H1 (cell line): ENCODE results near the gene CMYA5. TPM values are rescaled to one million over a fixed set of nuclear protein-coding genes. Genes with fewer than 3 reads are reported as not detected.

Source experiments
- CTCF ChIA-PET: fragments of 300-600 bp; sonication (Branson Sonifier 250); formaldehyde crosslinking; loops from one replicate; lab custom pipeline; 2021; ENCODE audit not compliant: partially characterized antibody; lab: Charles Lee
- POLR2A ChIA-PET: fragments of 300-600 bp; sonication (Branson Sonifier 250); formaldehyde crosslinking; loops from one replicate; lab custom pipeline; 2021; ENCODE audit warnings: inconsistent platforms; ENCODE audit not compliant: partially characterized antibody; lab: Charles Lee
- DNase-seq, 2 experiments: peaks; one replicate each; pipeline versions ENCODE4 v3.0.0 to v3.0.0-alpha.2; 2010 to 2022; ENCODE audit warnings: low spot score in 2 of 2, low read depth in 1 of 2, mixed read lengths in 1 of 2
- FAIRE-seq: peaks from 2 replicates; lab custom pipeline; 2011; peaks lifted over from hg19 to GRCh38; lab: Jason Lieb, UNC
- H2AFZ ChIP-seq: 2 replicates; pipeline ENCODE4 v1.8.1; 2012; ENCODE audit warnings: low read length, inconsistent platforms
- H2AK5ac ChIP-seq: 2 replicates; pipeline ENCODE4 v1.6.1; 2013; ENCODE audit warnings: low read depth, low read length
- H2BK120ac ChIP-seq: replicated peaks from 2 replicates; pipeline ENCODE3; 2013; ENCODE audit warnings: low read depth, low read length, inconsistent platforms
- H2BK12ac ChIP-seq: 2 replicates; pipeline ENCODE4 v1.6.1; 2013; ENCODE audit warnings: low read depth, low read length
- H2BK15ac ChIP-seq: 2 replicates; pipeline ENCODE4 v1.6.1; 2013; ENCODE audit warnings: low read length
- H2BK20ac ChIP-seq: 2 replicates; pipeline ENCODE4 v1.6.1; 2013; ENCODE audit warnings: low read length
- H2BK5ac ChIP-seq: 2 replicates; pipeline ENCODE4 v1.6.1; 2013; ENCODE audit warnings: low read depth, low read length
- H3K14ac ChIP-seq: 2 replicates; pipeline ENCODE4 v1.6.1; 2013; ENCODE audit warnings: inconsistent platforms; ENCODE audit not compliant: insufficient read length
- H3K18ac ChIP-seq: 2 replicates; pipeline ENCODE4 v1.6.1; 2013; ENCODE audit warnings: low read length; ENCODE audit errors: extremely low read depth
- H3K23ac ChIP-seq: 2 replicates; pipeline ENCODE4 v1.6.1; 2013; ENCODE audit warnings: inconsistent platforms; ENCODE audit not compliant: insufficient read length
- H3K23me2 ChIP-seq: 2 replicates; pipeline ENCODE4 v1.6.1; 2013; ENCODE audit warnings: low read depth, low read length
- H3K27ac ChIP-seq: 2 replicates; pipeline ENCODE4 v1.6.1; 2011; ENCODE audit warnings: low read depth, low read length, inconsistent platforms
- H3K27me3 ChIP-seq, 4 experiments: replicated peaks in 1 of 4; 1 replicate in 1 of 4; 2 replicates in 3 of 4; pipeline versions ENCODE4 v1.6.1 to v1.8.1; 2011 to 2013; ENCODE audit warnings: low read length in 3 of 4, mild to moderate bottlenecking in 3 of 4, inconsistent platforms in 2 of 4, mixed read lengths in 2 of 4, moderate library complexity in 1 of 4; ENCODE audit not compliant: control insufficient read depth in 3 of 4, insufficient read depth in 3 of 4; ENCODE audit errors: extremely low read depth in 1 of 4
- H3K36me3 ChIP-seq, 4 experiments: 2 replicates each; pipeline versions ENCODE4 v1.6.1 to v1.8.1; 2011 to 2013; ENCODE audit warnings: mild to moderate bottlenecking in 4 of 4, low read length in 3 of 4, moderate library complexity in 2 of 4, control low read depth in 1 of 4, inconsistent platforms in 1 of 4; ENCODE audit not compliant: insufficient read depth in 4 of 4, control insufficient read depth in 2 of 4
- H3K4ac ChIP-seq: replicated peaks from 2 replicates; pipeline ENCODE3; 2013; ENCODE audit warnings: low read length, low read depth, mixed read lengths, inconsistent platforms; ENCODE audit not compliant: insufficient read length
- H3K4me1 ChIP-seq, 4 experiments: replicated peaks in 1 of 4; 1 replicate in 1 of 4; 2 replicates in 3 of 4; pipeline versions ENCODE4 v1.6.1 to v1.8.1; 2011 to 2013; ENCODE audit warnings: low read length in 3 of 4, inconsistent platforms in 2 of 4, mixed read lengths in 1 of 4; ENCODE audit not compliant: insufficient read depth in 4 of 4, control insufficient read depth in 3 of 4
- H3K4me2 ChIP-seq, 2 experiments: 2 replicates each; pipeline versions ENCODE4 v1.6.1 to v1.8.1; 2011 to 2013; ENCODE audit warnings: low read depth in 2 of 2, low read length in 2 of 2, control low read depth in 1 of 2, inconsistent platforms in 1 of 2, mild to moderate bottlenecking in 1 of 2; ENCODE audit not compliant: insufficient read depth in 1 of 2
- H3K4me3 ChIP-seq, 4 experiments: fragments of 200-600, 300-600 bp in 1 of 4; sonication (generic), shearing (Covaris generic), sonication (Bioruptor Twin) in 1 of 4; 2 replicates each; pipeline versions ENCODE4 v1.5.1 to v1.8.1; 2011 to 2016; ENCODE audit warnings: low read length in 4 of 4, low read depth in 3 of 4, control low read depth in 2 of 4, inconsistent platforms in 2 of 4, mild to moderate bottlenecking in 2 of 4, mixed read lengths in 1 of 4, moderate library complexity in 1 of 4; ENCODE audit not compliant: insufficient read depth in 2 of 4; ENCODE audit errors: extremely low read depth in 1 of 4
- H3K56ac ChIP-seq: replicated peaks from 2 replicates; pipeline ENCODE3; 2013; ENCODE audit warnings: low read depth, mild to moderate bottlenecking, mixed read lengths, low read length, inconsistent platforms; ENCODE audit not compliant: insufficient read length
- H3K79me1 ChIP-seq: 2 replicates; pipeline ENCODE4 v1.6.1; 2013; ENCODE audit warnings: low read depth, low read length, control low read depth
- H3K79me2 ChIP-seq, 2 experiments: 2 replicates each; pipeline versions ENCODE4 v1.6.1 to v1.8.1; 2012 to 2013; ENCODE audit warnings: low read length in 2 of 2, mild to moderate bottlenecking in 2 of 2, inconsistent platforms in 1 of 2; ENCODE audit not compliant: insufficient read depth in 2 of 2, control insufficient read depth in 1 of 2
- H3K9ac ChIP-seq, 4 experiments: replicated peaks in 1 of 4; 1 replicate in 1 of 4; 2 replicates in 3 of 4; pipeline versions ENCODE4 v1.6.1 to v1.8.1; 2011 to 2013; ENCODE audit warnings: low read depth in 3 of 4, low read length in 3 of 4, control low read depth in 2 of 4, mild to moderate bottlenecking in 2 of 4, moderate library complexity in 2 of 4, inconsistent platforms in 1 of 4; ENCODE audit errors: extremely low read depth in 1 of 4
- H3K9me3 ChIP-seq, 2 experiments: 2 replicates each; pipeline versions ENCODE4 v1.6.1 to v1.8.1; 2012 to 2013; ENCODE audit warnings: mild to moderate bottlenecking in 2 of 2, moderate library complexity in 2 of 2, control low read depth in 1 of 2, inconsistent platforms in 1 of 2, low read depth in 1 of 2, low read length in 1 of 2, mixed read lengths in 1 of 2; ENCODE audit not compliant: insufficient read depth in 2 of 2
- H4K20me1 ChIP-seq, 2 experiments: replicated peaks in 1 of 2; 2 replicates each; pipeline versions ENCODE3 to v1.8.1; 2011 to 2013; ENCODE audit warnings: inconsistent platforms in 2 of 2, low read length in 2 of 2, mild to moderate bottlenecking in 1 of 2; ENCODE audit not compliant: insufficient read depth in 2 of 2, control insufficient read depth in 1 of 2
- H4K5ac ChIP-seq: 2 replicates; pipeline ENCODE4 v1.6.1; 2013; ENCODE audit warnings: low read length, low read depth, mixed read lengths, inconsistent platforms; ENCODE audit not compliant: insufficient read length
- H4K8ac ChIP-seq: 2 replicates; pipeline ENCODE4 v1.8.0; 2013; ENCODE audit warnings: mild to moderate bottlenecking, moderate library complexity, low read length, inconsistent platforms; ENCODE audit not compliant: insufficient read depth; ENCODE audit errors: extremely low read depth
- H4K91ac ChIP-seq: replicated peaks from 2 replicates; pipeline ENCODE3; 2013; ENCODE audit warnings: low read length, mixed read lengths, inconsistent platforms; ENCODE audit not compliant: insufficient read length
- GTF2F1 ChIP-seq: IDR thresholded peaks from 2 replicates; pipeline ENCODE4 v1.6.1; 2012; ENCODE audit warnings: low read depth, low read length, improper control_type of control experiment, borderline replicate concordance
- JUN ChIP-seq: IDR thresholded peaks from 2 replicates; pipeline ENCODE4 v1.6.1; 2011; ENCODE audit warnings: low read depth, mild to moderate bottlenecking, improper control_type of control experiment, low read length
- NANOG ChIP-seq: IDR thresholded peaks from 2 replicates; pipeline ENCODE4 v1.6.1; 2011; ENCODE audit warnings: low read length, low read depth, mild to moderate bottlenecking, inconsistent platforms; ENCODE audit not compliant: insufficient read depth, poor library complexity, severe bottlenecking
- POLR2AphosphoS5 ChIP-seq: IDR thresholded peaks from 2 replicates; pipeline ENCODE4 v1.6.1; 2011; ENCODE audit warnings: low read depth, low read length
- SIX5 ChIP-seq: IDR thresholded peaks from 2 replicates; pipeline ENCODE4 v1.6.1; 2011; ENCODE audit warnings: mild to moderate bottlenecking, low read depth, low read length
- SP1 ChIP-seq: IDR thresholded peaks from 2 replicates; pipeline ENCODE4 v1.6.1; 2011; ENCODE audit warnings: low read depth, low read length
- SP2 ChIP-seq: IDR thresholded peaks from 2 replicates; pipeline ENCODE4 v1.6.1; 2012; ENCODE audit warnings: mild to moderate bottlenecking, low read length, inconsistent platforms
- TEAD4 ChIP-seq: IDR thresholded peaks from 2 replicates; pipeline ENCODE4 v1.6.1; 2012; ENCODE audit warnings: low read depth, low read length, inconsistent platforms, mixed read lengths
- USF2 ChIP-seq: IDR thresholded peaks from 2 replicates; pipeline ENCODE4 v1.6.1; 2011; ENCODE audit warnings: low read length, improper control_type of control experiment
- ZNF274 ChIP-seq: IDR thresholded peaks from 2 replicates; pipeline ENCODE4 v1.7.0; 2012; ENCODE audit warnings: low read length, borderline replicate concordance; ENCODE audit errors: extremely low read depth
- WGBS, 2 experiments: shearing (Covaris generic) in 1 of 2; methylation state at CpG; one replicate each; pipeline versions ENCODE4 v1.1.6 to v1.1.7; 2013 to 2015; ENCODE audit warnings: low lambda C conversion rate in 2 of 2, mixed read lengths in 2 of 2, inconsistent platforms in 1 of 2, low coverage in 1 of 2, missing lambda C conversion rate in 1 of 2; ENCODE audit not compliant: insufficient replicate concordance in 2 of 2, insufficient coverage in 1 of 2, insufficient read length in 1 of 2; ENCODE audit errors: extremely low coverage in 1 of 2, missing lambda C conversion rate in 1 of 2; 5-methylcytosine and 5-hydroxymethylcytosine counted together
- polyA plus RNA-seq, 7 experiments: library from polyadenylated mRNA; depleted of rRNA in 3 of 7; stranded (reverse) in 5 of 7; unstranded in 2 of 7; fragments of >200 nt in 5 of 7; fragments of 200-250 nt in 2 of 7; gene quantifications; 1 replicate in 5 of 7; 2 replicates in 1 of 7; 4 replicates in 1 of 7; pipeline versions ENCODE4 v1.2.1 to v1.2.3, GENCODE V29; 2011 to 2013; ENCODE audit warnings: missing spikeins in 2 of 7, mixed read lengths in 2 of 7
- total RNA-seq: library from RNA; stranded (reverse); fragmentation: NEBNext Ultra II Directional; extraction: Animal tissue kit (Norgen Biotek cat#: 25700); gene quantifications from 2 replicates; pipeline ENCODE4 v1.2.1, GENCODE V29; 2021

Gene CMYA5
- total and polyA plus RNA-seq, 2 of the 8 experiments (the other 6 are each of a cell fraction or from before 2014, with no cell fraction given), result 0.88 to 0.95 TPM

- H3K14ac ChIP-seq, result no peak overlapping the region
- TF ChIP-seq NANOG (no peak), POLR2AphosphoS5 (no peak), TEAD4 (no peak), ZNF274 (no peak), SP2 (no peak), GTF2F1 (no peak), USF2 (no peak), SP1 (no peak), SIX5 (no peak), JUN (no peak)
- H3K23ac ChIP-seq, result no peak overlapping the region
- H3K18ac ChIP-seq, result no peak overlapping the region
- no peak for DNase-seq
- no peak overlapping the region for H2BK20ac ChIP-seq
- H3K9me3 ChIP-seq, result no peaks in the 10 kb centered on the region; a peak in 2 of 4 replicates
- peaks cover 0 to 4% (median 0%) of the 10 kb centered on the region in 4 experiments; a peak in 3 of 7 replicates for H3K4me1 ChIP-seq
- H4K8ac ChIP-seq, result no peak overlapping the region
- no peak overlapping the region for H4K91ac ChIP-seq
- H3K79me1 ChIP-seq, result no peaks in the 10 kb centered on the region
- H2BK5ac ChIP-seq, result no peak overlapping the region
- H3K9ac ChIP-seq, result no peak overlapping the region
- H4K5ac ChIP-seq, result no peak overlapping the region
- no peak overlapping the region for H3K4me2 ChIP-seq
- H2AFZ ChIP-seq, result no peak overlapping the region
- ChIA-PET POLR2A (no interaction called here), CTCF (interaction anchor here (1.2 to 1.6 kb wide), 2 partner anchors 16 to 93 kb away, joined by 3 to 6 read pairs; no protein-coding TSS in a partner anchor)
- WGBS, 2 experiments, result 88% methylated on average over 5 of the region's 5 CpGs; no CpG with 5 or more reads in 1 of the 2 experiments
- no peak for FAIRE-seq
- H2AK5ac ChIP-seq, result no peak overlapping the region
- H4K20me1 ChIP-seq, result no peaks in the 10 kb centered on the region
- no peak overlapping the region for H3K56ac ChIP-seq
- H3K4ac ChIP-seq, result no peak overlapping the region
- H3K36me3 ChIP-seq, result no peaks in the 10 kb centered on the region
- no peaks in the 10 kb centered on the region for H3K79me2 ChIP-seq
- no peaks in the 10 kb centered on the region for H3K23me2 ChIP-seq
- H3K27ac ChIP-seq, result no peak overlapping the region
- no peak overlapping the region for H2BK12ac ChIP-seq
- no peaks in the 10 kb centered on the region for H3K27me3 ChIP-seq
- H3K4me3 ChIP-seq, result no peak overlapping the region
- no peak overlapping the region for H2BK15ac ChIP-seq
- no peak overlapping the region for H2BK120ac ChIP-seq
Measured at GRCh38 chr5:79772651-79773050, 83.0 kb downstream of the CMYA5 start.
